ENCODE results near the gene SMCO4.

GRCh38 chr11:93518081-93518480 is 25.1 kb downstream of the SMCO4 start:
- TF ChIP-seq CTCF (IDR thresholded peaks at IDR 0.05) (no peak), EZH2 (IDR thresholded peaks at IDR 0.05; ENCODE audit: borderline replicate concordance, insufficient read depth, low read depth, low read length, poor library complexity, severe bottlenecking) (no peak)
